Aorta (tissue), 5 donors: ENCODE data around the gene ARL10. TPM values are rescaled to one million over a fixed set of nuclear protein-coding genes. Genes with fewer than 3 reads are reported as not detected.

Experiments
- ATAC-seq: fragments of 200-7000 bp; cut with Tn5 transposase; one replicate; pipeline ENCODE4 v1.9.1; 2022; ENCODE audit warnings: moderate library complexity; ENCODE audit not compliant: low FRiP score
- DNase-seq, 2 donors: peaks; one replicate each; pipeline ENCODE4 v3.0.0-alpha.2; 2020
- H3K27ac ChIP-seq, 2 donors: one replicate each; pipeline ENCODE4 v1.5.1; 2013; ENCODE audit warnings: low read length in 2 of 2, mild to moderate bottlenecking in 2 of 2, moderate library complexity in 2 of 2, control low read depth in 1 of 2, inconsistent platforms in 1 of 2, low read depth in 1 of 2
- H3K27me3 ChIP-seq, 2 donors: one replicate each; pipeline ENCODE4 v1.6.1; 2013; ENCODE audit warnings: control low read depth in 1 of 2, low read length in 1 of 2, mild to moderate bottlenecking in 1 of 2, moderate library complexity in 1 of 2; ENCODE audit not compliant: insufficient read depth in 2 of 2, control insufficient read depth in 1 of 2
- H3K36me3 ChIP-seq, 2 donors: one replicate each; pipeline ENCODE4 v1.6.1; 2013; ENCODE audit warnings: control low read depth in 1 of 2, low read length in 1 of 2, mild to moderate bottlenecking in 1 of 2; ENCODE audit not compliant: insufficient read depth in 2 of 2, control insufficient read depth in 1 of 2
- H3K4me1 ChIP-seq, 2 donors: one replicate each; pipeline ENCODE4 v1.6.1; 2013; ENCODE audit warnings: low read length in 2 of 2, control low read depth in 1 of 2, mild to moderate bottlenecking in 1 of 2, moderate library complexity in 1 of 2; ENCODE audit not compliant: insufficient read depth in 2 of 2, control insufficient read depth in 1 of 2
- H3K4me3 ChIP-seq, 2 donors: one replicate each; pipeline ENCODE4 v1.5.1; 2013; ENCODE audit warnings: low read length in 2 of 2, control low read depth in 1 of 2, mild to moderate bottlenecking in 1 of 2
- H3K9me3 ChIP-seq: one replicate; pipeline ENCODE4 v1.6.1; 2013; ENCODE audit warnings: mild to moderate bottlenecking, low read length; ENCODE audit not compliant: control insufficient read depth
- whole genome bisulfite sequencing, 2 donors: extraction: QIAGEN DNeasy Blood & Tissue Kit; methylation state at CpG; one replicate each; pipeline ENCODE4 v1.1.7; 2013; 5-methylcytosine and 5-hydroxymethylcytosine counted together
- intact Hi-C, 2 donors: fragments of 100-400 bp; cut with DNase I; formaldehyde crosslinking; loops; one replicate each; pipeline versions ENCODE4 v1.14.2 to v1.15.0; 2022
- polyA plus RNA-seq, 2 donors: library from polyadenylated mRNA; stranded (reverse); fragments of 200-250 nt; gene quantifications; one replicate each; pipeline ENCODE4 v1.2.3, GENCODE V29; 2013
- total RNA-seq, 2 donors: library from RNA; stranded (reverse); fragmentation: NEBNext Ultra II Directional; extraction: Animal tissue kit (Norgen Biotek cat#: 25700); gene quantifications; one replicate each; pipeline ENCODE4 v1.2.1, GENCODE V29; 2021
- donor health status: healthy with polysubstance abuse.
- donor health status: Bipolar disorder and iron deficiency.
- donor health status: DM: no; HTN: no; CAD: no.
- donor health status: DM: no; HTN: no; CAD: no.
- donor health status: DM: yes; HTN: yes; CAD: no.

ARL10 gene
- total and polyA plus RNA-seq, 4 donors, result 1.1 to 32.4 (median 10.8) TPM

- H3K27ac ChIP-seq, result no peak overlapping the region
- H3K36me3 ChIP-seq, result peaks cover 4 to 6% of the 10 kb centered on the region in 2 donors
- H3K4me1 ChIP-seq, result no peaks in the 10 kb centered on the region
- no peak overlapping the region for H3K4me3 ChIP-seq
- ATAC-seq, result no peak
- no peak for DNase-seq
- no peaks in the 10 kb centered on the region for H3K9me3 ChIP-seq
- intact Hi-C loops, result no loop called here
- WGBS, 2 donors, result 77 to 94% methylated on average over 2 of the region's 2 CpGs
- H3K27me3 ChIP-seq, result no peaks in the 10 kb centered on the region
These were observed 23.7 kb upstream of the ARL10 start for GRCh38 chr5:176341325-176342157.

GRCh38 chr5:176342158-176342483 lies 23.2 kb upstream of the ARL10 start:
- Histone ChIP-seq H3K36me3 (peaks cover 4 to 6% of the 10 kb centered on the region in 2 donors), H3K27me3 (no peaks in the 10 kb centered on the region), H3K9me3 (no peaks in the 10 kb centered on the region), H3K4me1 (no peaks in the 10 kb centered on the region), H3K4me3 (no peak overlapping the region), H3K27ac (no peak overlapping the region)
- ATAC-seq (no peak), DNase-seq (no peak)
- intact Hi-C loops, result no loop called here
- 82 to 92% methylated on average over 1 of the region's 1 CpG for WGBS, 2 donors

- H3K27me3 ChIP-seq, result no peaks in the 10 kb centered on the region
- H3K9me3 ChIP-seq, result no peaks in the 10 kb centered on the region
- intact Hi-C loops, result no loop called here
- 59 to 76% methylated on average over 2 of the region's 2 CpGs for WGBS, 2 donors
- no peak overlapping the region for H3K4me3 ChIP-seq
- no peaks in the 10 kb centered on the region for H3K4me1 ChIP-seq
- DNase-seq (no peak), ATAC-seq (no peak)
- no peak overlapping the region for H3K27ac ChIP-seq
- peaks cover 2 to 6% of the 10 kb centered on the region in 2 donors for H3K36me3 ChIP-seq
These were observed 22.4 kb upstream of the ARL10 start for GRCh38 chr5:176342766-176343458.

- Histone ChIP-seq H3K27me3 (no peaks in the 10 kb centered on the region), H3K9me3 (no peaks in the 10 kb centered on the region), H3K4me3 (no peak overlapping the region), H3K36me3 (peaks cover 7 to 19% of the 10 kb centered on the region in 2 donors), H3K4me1 (no peaks in the 10 kb centered on the region), H3K27ac (no peak overlapping the region)
- intact Hi-C loops, result no loop called here
- ATAC-seq, result no peak
- no peak for DNase-seq
- WGBS, 2 donors, result 90 to 93% methylated on average over 8 of the region's 8 CpGs
These were observed 14.9 kb upstream of the ARL10 start for GRCh38 chr5:176350416-176350815.

GRCh38 chr5:176352116-176352878 lies 13.0 kb upstream of the ARL10 start:
- intact Hi-C loops, result no loop called here
- DNase-seq (no peak), ATAC-seq (no peak)
- H3K27ac ChIP-seq, result no peak overlapping the region
- 89 to 91% methylated on average over 5 of the region's 5 CpGs for WGBS, 2 donors
- no peaks in the 10 kb centered on the region for H3K9me3 ChIP-seq
- H3K4me3 ChIP-seq, result no peak overlapping the region
- peaks cover 7 to 19% of the 10 kb centered on the region in 2 donors for H3K36me3 ChIP-seq
- H3K27me3 ChIP-seq, result no peaks in the 10 kb centered on the region
- H3K4me1 ChIP-seq, result no peaks in the 10 kb centered on the region

- Histone ChIP-seq H3K36me3 (peaks cover 7 to 14% of the 10 kb centered on the region in 2 donors), H3K27ac (no peak overlapping the region), H3K9me3 (no peaks in the 10 kb centered on the region), H3K4me1 (no peaks in the 10 kb centered on the region), H3K27me3 (no peaks in the 10 kb centered on the region), H3K4me3 (no peak overlapping the region)
- no peak for DNase-seq
- intact Hi-C loops, result no loop called here
- 95 to 97% methylated on average over 4 of the region's 4 CpGs for WGBS, 2 donors
- no peak for ATAC-seq
These were observed 11.8 kb upstream of the ARL10 start for GRCh38 chr5:176353533-176353932.

- intact Hi-C loops, result no loop called here
- 87 to 89% methylated on average over 16 of the region's 16 CpGs for WGBS, 2 donors
- Histone ChIP-seq H3K36me3 (peaks cover 7 to 11% of the 10 kb centered on the region in 2 donors), H3K4me1 (peaks cover 0 to 5% of the 10 kb centered on the region in 2 donors), H3K9me3 (no peaks in the 10 kb centered on the region), H3K27me3 (no peaks in the 10 kb centered on the region), H3K4me3 (no peak overlapping the region), H3K27ac (no peak overlapping the region)
- no peak for ATAC-seq
- DNase-seq, result no peak
These were observed 9.7 kb upstream of the ARL10 start for GRCh38 chr5:176355400-176356178.

- no peak for DNase-seq
- Histone ChIP-seq H3K4me3 (no peak overlapping the region), H3K27me3 (no peaks in the 10 kb centered on the region), H3K36me3 (peaks cover 4 to 7% of the 10 kb centered on the region in 2 donors), H3K9me3 (no peaks in the 10 kb centered on the region), H3K4me1 (peaks cover 0 to 5% of the 10 kb centered on the region in 2 donors), H3K27ac (no peak overlapping the region)
- intact Hi-C loops, result no loop called here
- WGBS, 2 donors, result 93 to 98% methylated on average over 3 of the region's 3 CpGs
- ATAC-seq, result no peak
These were observed 9.1 kb upstream of the ARL10 start for GRCh38 chr5:176356179-176356566.
